Naive thymus-derived CD8-positive, alpha-beta T cell (primary cell): Measurements from ENCODE around the gene MT2A. TPM values are rescaled to one million over a fixed set of nuclear protein-coding genes. Genes with fewer than 3 reads are reported as not detected.

Experiments used
- ATAC-seq, 2 donors: fragments of 150-1000 bp; cut with Tn5 transposase in 1 of 2; sonication (Bioruptor Pico), chemical (Tn5 transposase) in 1 of 2; 1 replicate in 1 of 2; 2 replicates in 1 of 2; pipeline ENCODE4 v1.10.0; 2021; ENCODE audit warnings: mild to moderate bottlenecking in 2 of 2, moderate library complexity in 2 of 2
- POLR2A ChIA-PET: fragments of 350-600 bp; sonication (Branson Sonifier 250); formaldehyde crosslinking; loops from one replicate; lab custom pipeline; 2021; ENCODE audit warnings: antibody characterized with exemption; lab: Charles Lee
- DNase-seq, 10 donors: peaks; one replicate each; pipeline versions ENCODE4 v3.0.0 to v3.0.0-alpha.2; 2020 to 2022
- H3K27ac Mint-ChIP-seq, 10 donors: one replicate each; pipeline ENCODE4 v1.8.0; 2020 to 2022; ENCODE audit warnings: mild to moderate bottlenecking in 10 of 10, mixed read lengths in 10 of 10, moderate library complexity in 4 of 10, inconsistent platforms in 1 of 10
- H3K27me3 Mint-ChIP-seq, 5 donors: one replicate each; pipeline ENCODE4 v1.8.0; 2021 to 2022; ENCODE audit warnings: mixed read lengths in 5 of 5
- H3K36me3 Mint-ChIP-seq, 3 donors: one replicate each; pipeline ENCODE4 v1.8.0; 2020 to 2022; ENCODE audit warnings: mixed read lengths in 3 of 3, mild to moderate bottlenecking in 2 of 3, inconsistent platforms in 1 of 3
- H3K4me1 Mint-ChIP-seq, 4 donors: one replicate each; pipeline ENCODE4 v1.8.0; 2021 to 2022; ENCODE audit warnings: mixed read lengths in 4 of 4
- H3K4me3 Mint-ChIP-seq, 10 donors: one replicate each; pipeline ENCODE4 v1.8.0; 2020 to 2022; ENCODE audit warnings: mild to moderate bottlenecking in 10 of 10, mixed read lengths in 10 of 10, moderate library complexity in 6 of 10, inconsistent platforms in 1 of 10
- H3K9me3 Mint-ChIP-seq, 9 donors: one replicate each; pipeline ENCODE4 v1.8.0; 2020 to 2022; ENCODE audit warnings: mixed read lengths in 9 of 9, mild to moderate bottlenecking in 3 of 9, inconsistent platforms in 1 of 9, moderate library complexity in 1 of 9
- polyA plus RNA-seq, 3 donors: library from polyadenylated mRNA; unstranded; fragments of 300-500 nt; fragmentation: Illumina TruSeq; gene quantifications; one replicate each; pipeline ENCODE4 v1.2.3, GENCODE V29; 2021
- total RNA-seq, 8 experiments: library from RNA in 2 of 8; stranded (reverse) in 2 of 8; gene quantifications; one replicate each; pipeline ENCODE4 v1.2.3 and lab custom pipeline; 2021 to 2026

The MT2A gene
- total and polyA plus RNA-seq, 5 experiments from 2014 or later, result 32.3 to 303 (median 248) TPM

GRCh38 chr16:56645311-56645710 lies 36.9 kb downstream of the MT2A start:
- Mint-ChIP-seq H3K36me3 (no peaks in the 10 kb centered on the region), H3K27me3 (peaks cover 6 to 25% (median 16%) of the 10 kb centered on the region in 5 donors), H3K9me3 (no peaks in the 10 kb centered on the region), H3K4me1 (peaks cover 16 to 24% (median 19%) of the 10 kb centered on the region in 4 donors), H3K27ac (no peak overlapping the region), H3K4me3 (no peak overlapping the region)
- no peak for DNase-seq
- POLR2A ChIA-PET, result interaction anchor here (1.8 kb wide), 1 partner anchor 14 kb away, joined by 4 read pairs; no protein-coding TSS in a partner anchor
- ATAC-seq, result no peak

- H3K27me3 Mint-ChIP-seq, result peaks cover 3 to 22% (median 13%) of the 10 kb centered on the region in 5 donors
- no peak for ATAC-seq
- H3K27ac Mint-ChIP-seq, result no peak overlapping the region
- no peak overlapping the region for H3K4me3 Mint-ChIP-seq
- POLR2A ChIA-PET, result interaction anchor here (0.6 to 1.8 kb wide), 4 partner anchors 9 to 50 kb away, joined by 3 to 5 read pairs (median 4); no protein-coding TSS in a partner anchor
- H3K4me1 Mint-ChIP-seq, result peaks cover 16 to 24% (median 19%) of the 10 kb centered on the region in 4 donors
- no peaks in the 10 kb centered on the region for H3K9me3 Mint-ChIP-seq
- DNase-seq, result no peak
- no peaks in the 10 kb centered on the region for H3K36me3 Mint-ChIP-seq
These were observed 37.5 kb downstream of the MT2A start for GRCh38 chr16:56645838-56646237.

- no peak overlapping the region for H3K4me3 Mint-ChIP-seq
- peaks cover 4 to 18% (median 14%) of the 10 kb centered on the region in 5 donors for H3K27me3 Mint-ChIP-seq
- H3K4me1 Mint-ChIP-seq, result peaks cover 12 to 18% (median 15%) of the 10 kb centered on the region in 4 donors
- no peak for DNase-seq
- no peaks in the 10 kb centered on the region for H3K36me3 Mint-ChIP-seq
- H3K9me3 Mint-ChIP-seq, result no peaks in the 10 kb centered on the region
- POLR2A ChIA-PET, result interaction anchor here (0.7 to 1.7 kb wide), 2 partner anchors 10 to 32 kb away, joined by 3 to 4 read pairs; partner anchors contain the start of gene MT1F
- ATAC-seq, result no peak
- H3K27ac Mint-ChIP-seq, result no peak overlapping the region
These were observed 39.5 kb downstream of the MT2A start for GRCh38 chr16:56647641-56648431.

- POLR2A ChIA-PET, result no interaction called here
- ATAC-seq (no peak), DNase-seq (no peak)
- Mint-ChIP-seq H3K27ac (no peak overlapping the region), H3K4me3 (no peak overlapping the region), H3K4me1 (peaks cover under 1 to 4% (median 2%) of the 10 kb centered on the region in 4 donors), H3K27me3 (peaks cover 5 to 20% (median 14%) of the 10 kb centered on the region in 5 donors), H3K36me3 (no peaks in the 10 kb centered on the region), H3K9me3 (no peaks in the 10 kb centered on the region)
These were observed 40.9 kb downstream of the MT2A start for GRCh38 chr16:56649271-56649670.

GRCh38 chr16:56649820-56650219 lies 41.4 kb downstream of the MT2A start:
- Mint-ChIP-seq H3K9me3 (no peaks in the 10 kb centered on the region), H3K4me3 (no peak overlapping the region), H3K27ac (no peak overlapping the region), H3K36me3 (no peaks in the 10 kb centered on the region), H3K4me1 (no peaks in the 10 kb centered on the region), H3K27me3 (peaks cover 5 to 21% (median 14%) of the 10 kb centered on the region in 5 donors)
- DNase-seq (no peak), ATAC-seq (no peak)
- POLR2A ChIA-PET, result no interaction called here

- no peak for ATAC-seq
- H3K27ac Mint-ChIP-seq, result no peak within 1 kb of the TSS
- H3K4me1 Mint-ChIP-seq, result no peaks in the 10 kb centered on the region
These were observed 43.2 kb downstream of the MT2A start, which contains the start of gene MT1B for GRCh38 chr16:56651586-56651985. Gene MT1B, plus strand, starts transcription at chr16:56651886. Its CDS starts 68 bp downstream, at chr16:56651954.

GRCh38 chr16:56652600-56652999 lies 44.2 kb downstream of the MT2A start:
- Mint-ChIP-seq H3K9me3 (no peaks in the 10 kb centered on the region), H3K4me3 (no peak overlapping the region), H3K36me3 (no peaks in the 10 kb centered on the region), H3K4me1 (peaks cover 0 to 6% (median 2%) of the 10 kb centered on the region in 4 donors), H3K27ac (no peak overlapping the region), H3K27me3 (peaks cover 2 to 21% (median 6%) of the 10 kb centered on the region in 5 donors)
- no peak for DNase-seq
- POLR2A ChIA-PET, result interaction anchor here (2.2 kb wide), 1 partner anchor 9 kb away, joined by 8 read pairs; no protein-coding TSS in a partner anchor
- no peak for ATAC-seq

More at GRCh38 chr16:56651586-56651985, 43.2 kb downstream of the MT2A start, which contains the start of gene MT1B:
- Mint-ChIP-seq H3K9me3 (no peaks in the 10 kb centered on the region), H3K4me3 (no peak within 1 kb of the TSS), H3K27me3 (peaks cover 3 to 21% (median 8%) of the 10 kb centered on the region in 5 donors), H3K36me3 (no peaks in the 10 kb centered on the region)
- POLR2A ChIA-PET, result interaction anchor here (2.2 kb wide), 1 partner anchor 8 kb away, joined by 8 read pairs; no protein-coding TSS in a partner anchor
- no peak for DNase-seq

GRCh38 chr16:56653218-56653617 lies 44.8 kb downstream of the MT2A start:
- H3K27me3 Mint-ChIP-seq, result peaks cover 2 to 21% (median 6%) of the 10 kb centered on the region in 5 donors
- ATAC-seq, result no peak

GRCh38 chr16:56657555-56658326 lies 49.4 kb downstream of the MT2A start, which contains the start of gene MT1F:
Gene MT1F, plus strand, starts transcription at chr16:56657959. Its CDS starts 100 bp downstream, at chr16:56658059.
- H3K27ac Mint-ChIP-seq, result peak within 1 kb of the TSS; percentile 87 to 98 (median 97)
- peaks cover 0 to 8% (median 2%) of the 10 kb centered on the region in 5 donors for H3K27me3 Mint-ChIP-seq
- peaks cover 23 to 46% (median 38%) of the 10 kb centered on the region in 4 donors for H3K4me1 Mint-ChIP-seq
- DNase-seq (peak; percentile 43 to 80 (median 68)), ATAC-seq (peak; percentile 80 to 83)
- H3K4me3 Mint-ChIP-seq, result peak within 1 kb of the TSS; percentile 92 to 99 (median 97)
- no peaks in the 10 kb centered on the region for H3K9me3 Mint-ChIP-seq
- H3K36me3 Mint-ChIP-seq, result peaks cover 0 to 3% (median 0%) of the 10 kb centered on the region in 3 donors
- POLR2A ChIA-PET, result interaction anchor here (0.6 to 2.4 kb wide), 10 partner anchors 10 to 54 kb away, joined by 3 to 12 read pairs (median 5); partner anchors contain the start of genes MT1X and MT2A

More at GRCh38 chr16:56653218-56653617, 44.8 kb downstream of the MT2A start:
- H3K4me1 Mint-ChIP-seq, result peaks cover 6 to 10% (median 7%) of the 10 kb centered on the region in 4 donors
- H3K36me3 Mint-ChIP-seq, result no peaks in the 10 kb centered on the region
- no peak overlapping the region for H3K4me3 Mint-ChIP-seq
- H3K9me3 Mint-ChIP-seq, result no peaks in the 10 kb centered on the region
- POLR2A ChIA-PET, result interaction anchor here (1.4 to 2.2 kb wide), 2 partner anchors 9 kb away, joined by 4 to 8 read pairs; no protein-coding TSS in a partner anchor
- no peak overlapping the region for H3K27ac Mint-ChIP-seq
- no peak for DNase-seq

GRCh38 chr16:56658327-56658875 lies 50.0 kb downstream of the MT2A start:
- ATAC-seq (no peak), DNase-seq (no peak)
- no peaks in the 10 kb centered on the region for H3K9me3 Mint-ChIP-seq
- H3K27me3 Mint-ChIP-seq, result peaks cover 0 to 9% (median 0%) of the 10 kb centered on the region in 5 donors
- peak overlapping the region; percentile 92 to 99 (median 97) for H3K4me3 Mint-ChIP-seq
- peaks cover 0 to 3% (median 0%) of the 10 kb centered on the region in 3 donors for H3K36me3 Mint-ChIP-seq
- POLR2A ChIA-PET, result interaction anchor here (1.0 to 2.4 kb wide), 5 partner anchors 10 to 53 kb away, joined by 3 to 11 read pairs (median 6); partner anchors contain the start of genes MT1X and MT2A
- peak overlapping the region; percentile 87 to 98 (median 97) for H3K27ac Mint-ChIP-seq
- peaks cover 25 to 49% (median 41%) of the 10 kb centered on the region in 4 donors for H3K4me1 Mint-ChIP-seq
